HUDEP-2 (cell line): ENCODE data around the gene AMT.

Experiments used
- DNase-seq, 76 experiments: peaks; one replicate each; lab custom pipeline; 2025; ENCODE audit not compliant: unreplicated experiment in 76 of 76; lab: John Stamatoyannopoulos, UW

AMT gene, protein sequence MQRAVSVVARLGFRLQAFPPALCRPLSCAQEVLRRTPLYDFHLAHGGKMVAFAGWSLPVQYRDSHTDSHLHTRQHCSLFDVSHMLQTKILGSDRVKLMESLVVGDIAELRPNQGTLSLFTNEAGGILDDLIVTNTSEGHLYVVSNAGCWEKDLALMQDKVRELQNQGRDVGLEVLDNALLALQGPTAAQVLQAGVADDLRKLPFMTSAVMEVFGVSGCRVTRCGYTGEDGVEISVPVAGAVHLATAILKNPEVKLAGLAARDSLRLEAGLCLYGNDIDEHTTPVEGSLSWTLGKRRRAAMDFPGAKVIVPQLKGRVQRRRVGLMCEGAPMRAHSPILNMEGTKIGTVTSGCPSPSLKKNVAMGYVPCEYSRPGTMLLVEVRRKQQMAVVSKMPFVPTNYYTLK

GRCh38 chr3:49422379-49423248 lies at the start of gene AMT:
AMT (minus strand) TSS chr3:49422473; CDS start chr3:49422450, 23 bp downstream.
- peak in 3 of 76 experiments; percentile 16 to 33 (median 21) for DNase-seq

- DNase-seq = peak in 6 of 76 experiments; percentile 42 to 59 (median 47)
Measured at GRCh38 chr3:49470714-49471420, 48.6 kb upstream of the AMT start.

DNA sequence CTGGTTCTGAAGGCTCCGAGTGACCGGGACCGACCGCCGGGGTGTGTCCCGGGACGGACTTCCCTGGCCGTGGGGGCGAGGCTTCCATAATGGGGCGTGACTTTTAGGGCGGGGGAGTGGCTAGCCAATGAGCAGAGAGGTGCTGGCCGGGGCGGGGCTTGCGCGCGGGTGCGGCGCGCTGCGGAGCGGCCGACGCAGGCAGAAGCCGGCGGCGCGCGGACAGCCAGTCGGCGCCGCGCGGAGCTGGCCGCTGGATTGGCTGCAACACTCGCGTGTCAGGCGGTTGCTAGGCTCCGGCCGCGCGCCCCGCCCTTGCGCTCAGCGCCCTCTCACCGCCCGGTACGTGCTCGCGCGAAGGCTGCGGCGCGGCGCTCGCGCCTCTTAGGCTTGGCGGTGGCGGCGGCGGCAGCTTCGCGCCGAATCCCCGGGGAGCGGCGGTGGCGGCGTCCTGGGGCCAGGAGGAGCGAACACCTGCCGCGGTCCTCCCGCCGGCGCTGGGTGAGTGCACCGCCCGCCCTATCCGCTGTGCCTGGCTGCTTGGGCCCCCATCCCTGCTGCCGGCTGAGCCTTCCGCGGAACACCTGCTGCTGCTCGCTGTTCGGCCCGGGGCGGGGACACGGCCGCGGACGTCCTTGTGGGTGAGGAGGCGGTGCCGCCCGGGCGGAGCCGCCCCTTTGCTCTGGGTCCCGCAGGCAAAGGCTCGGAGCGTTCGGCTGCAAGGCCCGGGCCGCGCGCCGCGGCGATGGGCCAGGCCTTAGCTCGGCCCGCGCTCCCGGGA lies 47.9 kb upstream of the AMT start, which contains the start of gene DAG1:
Gene DAG1, plus strand, starts transcription at position 332 of the 778 bp plus-strand sequence. CDS start 40,268 bp downstream, outside the sequence.
- peak in 74 of 76 experiments; percentile 59 to 97 (median 93) for DNase-seq

DNA sequence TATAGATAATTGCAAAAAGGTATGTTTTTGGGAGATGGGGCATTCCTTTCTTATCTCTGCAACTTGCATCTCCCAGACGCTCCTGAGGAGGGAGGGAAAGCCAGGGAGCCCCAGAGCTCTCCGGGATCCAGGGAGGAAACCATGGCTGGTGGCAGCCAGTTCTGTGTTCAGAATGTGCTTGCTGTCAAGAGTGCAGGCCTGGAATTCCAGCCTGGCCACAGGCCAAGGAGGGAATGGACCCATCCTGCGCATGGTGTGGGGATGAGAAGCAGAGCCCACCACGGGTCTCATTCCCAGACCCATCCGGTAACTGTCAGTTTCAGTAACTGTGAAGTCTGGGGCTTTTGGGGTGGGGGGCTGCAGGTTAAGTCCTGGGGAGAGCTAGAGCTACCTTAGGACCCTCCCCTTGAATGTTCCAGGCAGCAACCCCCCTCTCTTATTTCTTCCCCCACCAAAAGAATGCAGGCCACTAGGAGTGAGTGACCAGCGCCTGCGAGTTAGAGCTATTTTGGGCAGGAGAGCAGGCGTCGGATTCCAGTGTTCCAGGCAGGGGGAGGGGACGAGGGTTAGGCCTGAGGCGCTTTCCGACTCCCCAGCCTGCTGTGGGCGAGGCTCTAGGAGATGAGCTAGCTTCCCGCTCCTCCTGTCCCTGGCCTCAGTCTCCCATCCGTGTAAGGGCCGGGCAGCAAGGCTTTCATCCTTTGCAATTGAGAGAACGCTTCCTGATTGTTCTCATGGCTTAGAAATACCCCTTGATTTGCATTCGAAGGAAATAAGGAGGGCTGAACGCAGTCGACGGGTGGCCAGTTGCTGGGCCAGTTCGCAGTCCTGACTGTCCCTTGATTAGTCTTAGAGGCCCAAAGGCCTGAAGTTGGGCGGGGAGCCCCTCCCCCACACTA lies 47.0 kb upstream of the AMT start:
- DNase-seq = peak in 7 of 76 experiments; percentile 20 to 48 (median 27)

DNA sequence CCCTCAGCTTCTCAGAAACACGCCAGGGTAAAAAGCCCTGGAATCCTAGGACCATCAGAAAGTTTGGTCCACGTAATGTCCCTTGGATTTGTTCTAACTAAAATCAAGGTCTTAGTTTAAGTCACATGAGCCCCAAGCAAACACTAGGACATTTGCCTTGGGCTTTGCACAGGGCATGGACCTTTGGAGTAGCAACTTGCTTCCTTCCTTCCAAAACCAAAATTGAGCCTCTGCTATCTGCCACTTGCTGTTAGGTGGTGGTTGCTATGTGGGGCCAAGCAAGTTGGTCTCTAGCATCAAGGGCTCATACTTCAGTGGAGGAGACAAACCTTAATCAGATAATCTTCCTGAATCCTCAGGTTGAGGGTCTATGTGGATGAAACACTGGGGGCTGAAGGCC lies 43.8 kb upstream of the AMT start:
- peak in 5 of 76 experiments; percentile 16 to 48 (median 21) for DNase-seq

- peak in 74 of 76 experiments; percentile 10 to 91 (median 74) for DNase-seq
Measured at GRCh38 chr3:49465270-49466034, 43.2 kb upstream of the AMT start.

GRCh38 chr3:49462222-49462621 lies 39.9 kb upstream of the AMT start:
- DNase-seq = peak in 1 of 76 experiments; percentile 18

DNA sequence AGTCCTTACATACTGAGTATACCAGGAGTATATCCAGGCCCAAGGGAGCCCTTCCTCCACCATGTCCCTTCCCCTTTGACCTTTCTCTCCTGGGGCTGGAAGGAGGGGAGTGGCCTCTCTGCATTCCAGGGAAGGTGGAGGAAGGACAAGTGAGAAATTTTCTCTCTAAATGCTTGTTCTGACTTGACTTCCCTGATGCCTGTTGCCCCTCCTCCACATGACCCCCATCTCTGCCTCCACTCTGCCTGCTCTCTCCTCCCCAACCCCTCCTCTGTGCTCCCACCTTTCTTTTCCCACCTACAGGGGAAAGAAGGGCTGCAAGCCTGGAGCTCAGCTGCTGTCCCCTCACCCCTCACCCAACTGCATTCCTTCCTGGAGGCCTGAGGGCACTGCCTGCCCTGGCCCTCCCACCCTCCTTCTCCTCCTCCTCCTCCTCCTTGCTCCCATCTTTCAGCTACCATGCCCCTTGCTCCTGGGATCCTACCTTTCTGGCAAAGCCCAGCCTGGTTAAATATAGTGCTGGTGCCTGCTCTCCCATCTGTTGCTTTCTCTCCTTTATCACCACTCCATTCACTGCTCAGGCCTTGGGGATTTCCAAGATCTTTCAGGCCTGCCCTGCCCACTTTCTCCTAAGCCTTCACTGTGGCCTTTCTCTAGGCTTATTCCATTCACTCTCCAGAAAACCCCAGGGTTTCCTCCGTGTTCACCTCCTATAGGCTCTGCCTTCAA lies 39.3 kb upstream of the AMT start:
- no peak for DNase-seq

- no peak for DNase-seq
Measured at GRCh38 chr3:49460956-49461355, 38.7 kb upstream of the AMT start.

- DNase-seq = no peak
Measured at GRCh38 chr3:49460188-49460890, 38.1 kb upstream of the AMT start.

- DNase-seq = no peak
Measured at GRCh38 chr3:49456466-49456865, 34.2 kb upstream of the AMT start.

GRCh38 chr3:49454898-49455681 lies 32.8 kb upstream of the AMT start:
- no peak for DNase-seq

- peak in 8 of 76 experiments; percentile 5 to 12 (median 8) for DNase-seq
Measured at GRCh38 chr3:49454458-49454857, 32.2 kb upstream of the AMT start.

GRCh38 chr3:49453621-49454020 lies 31.3 kb upstream of the AMT start:
- DNase-seq = no peak

DNA sequence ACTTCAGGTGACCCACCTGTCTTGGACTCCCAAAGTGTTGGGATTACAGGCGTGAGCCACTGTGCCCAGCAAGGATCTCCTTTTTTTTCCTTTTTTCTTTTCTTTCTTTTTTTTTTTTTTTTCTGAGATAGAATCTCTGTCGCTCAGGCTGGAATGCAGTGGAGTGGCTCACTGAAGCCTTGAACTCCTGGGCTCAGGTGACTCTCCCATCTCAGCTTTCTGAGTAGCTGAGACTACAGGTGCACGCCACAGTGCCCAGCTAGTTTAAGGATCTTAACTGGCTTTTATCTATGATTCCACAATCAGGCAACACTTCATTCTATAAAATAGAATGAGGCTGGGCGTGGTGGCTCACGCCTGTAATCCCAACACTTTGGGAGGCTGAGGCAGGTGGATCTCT lies 23.1 kb upstream of the AMT start:
- DNase-seq = no peak

DNA sequence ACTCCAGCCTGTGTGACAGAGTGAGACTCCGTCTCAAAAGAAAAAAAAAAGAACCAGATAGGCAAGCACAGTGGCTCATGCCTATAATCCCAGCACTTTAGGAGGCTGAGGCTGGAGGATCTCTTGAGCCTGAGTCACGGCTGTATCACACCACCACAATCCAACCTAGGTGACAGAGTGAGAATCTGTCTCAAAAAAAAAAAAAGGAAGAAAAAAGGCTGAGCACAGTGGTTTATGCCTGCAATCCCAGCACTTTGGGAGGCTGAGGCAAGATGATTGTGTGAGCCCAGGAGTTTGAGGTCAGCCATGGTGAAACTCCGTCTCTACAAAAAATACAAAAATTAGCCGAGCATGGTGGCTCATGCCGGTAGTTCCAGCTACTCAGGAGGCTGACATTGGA lies 12.5 kb upstream of the AMT start:
- no peak for DNase-seq
